Astrocyte (in vitro differentiated cells and primary cell): ENCODE measurements around the gene OR6S1. TPM values are rescaled to one million over a fixed set of nuclear protein-coding genes. Genes with fewer than 3 reads are reported as not detected.
"Not testable (repeated sequence)": the region's sequence is repeated elsewhere in the genome, so short reads cannot be mapped to it uniquely, and the experiment has no call there.

Experiments used
- DNase-seq: peaks from one replicate; pipeline ENCODE4 v3.0.0-alpha.2; 2010; ENCODE audit warnings: low read depth
- FAIRE-seq: peaks from 2 replicates; lab custom pipeline; 2011; peaks lifted over from hg19 to GRCh38; lab: Jason Lieb, UNC
- H2AFZ ChIP-seq: 2 replicates; pipeline ENCODE4 v1.6.0; 2012; ENCODE audit warnings: low read depth, low read length, inconsistent platforms
- H3K27ac ChIP-seq: 2 replicates; pipeline ENCODE4 v1.5.1; 2011; ENCODE audit warnings: low read depth, low read length, inconsistent platforms
- H3K27me3 ChIP-seq: 2 replicates; pipeline ENCODE4 v1.6.0; 2011; ENCODE audit warnings: low read length, inconsistent platforms; ENCODE audit not compliant: insufficient read depth
- H3K36me3 ChIP-seq: 2 replicates; pipeline ENCODE4 v1.5.1; 2011; ENCODE audit warnings: low read length, inconsistent platforms; ENCODE audit not compliant: insufficient read depth
- H3K4me1 ChIP-seq: 2 replicates; pipeline ENCODE4 v1.5.1; 2011; ENCODE audit warnings: low read length, inconsistent platforms; ENCODE audit not compliant: insufficient read depth
- H3K4me2 ChIP-seq: 2 replicates; pipeline ENCODE4 v1.6.0; 2012; ENCODE audit warnings: low read length, inconsistent platforms
- H3K4me3 ChIP-seq: 2 replicates; pipeline ENCODE4 v1.5.1; 2011; ENCODE audit warnings: low read depth, mild to moderate bottlenecking, low read length, inconsistent platforms; ENCODE audit not compliant: insufficient read depth
- H3K79me2 ChIP-seq: 2 replicates; pipeline ENCODE4 v1.6.0; 2012; ENCODE audit warnings: mild to moderate bottlenecking, low read length, inconsistent platforms; ENCODE audit not compliant: insufficient read depth
- H3K9ac ChIP-seq: 2 replicates; pipeline ENCODE4 v1.6.0; 2012; ENCODE audit warnings: mild to moderate bottlenecking, low read length, inconsistent platforms
- H3K9me3 ChIP-seq: 2 replicates; pipeline ENCODE4 v1.5.1; 2012; ENCODE audit warnings: low read depth, mild to moderate bottlenecking, low read length, inconsistent platforms; ENCODE audit not compliant: insufficient read depth
- H4K20me1 ChIP-seq: 2 replicates; pipeline ENCODE4 v1.6.0; 2012; ENCODE audit warnings: low read length, inconsistent platforms; ENCODE audit not compliant: insufficient read depth
- H3K27ac Mint-ChIP-seq: one replicate; pipeline ENCODE4 v1.8.0; 2021; ENCODE audit warnings: mild to moderate bottlenecking, mixed read lengths; ENCODE audit not compliant: unreplicated experiment
- H3K27me3 Mint-ChIP-seq: one replicate; pipeline ENCODE4 v1.8.0; 2021; ENCODE audit warnings: low read depth, mixed read lengths; ENCODE audit not compliant: unreplicated experiment
- H3K36me3 Mint-ChIP-seq: one replicate; pipeline ENCODE4 v1.8.0; 2021; ENCODE audit warnings: low read depth, mixed read lengths; ENCODE audit not compliant: unreplicated experiment
- H3K4me1 Mint-ChIP-seq: one replicate; pipeline ENCODE4 v1.8.0; 2021; ENCODE audit warnings: low read depth, mixed read lengths; ENCODE audit not compliant: unreplicated experiment
- H3K4me3 Mint-ChIP-seq: one replicate; pipeline ENCODE4 v1.8.0; 2021; ENCODE audit warnings: mild to moderate bottlenecking, moderate library complexity, mixed read lengths; ENCODE audit not compliant: unreplicated experiment
- H3K9me3 Mint-ChIP-seq: one replicate; pipeline ENCODE4 v1.8.0; 2021; ENCODE audit warnings: mild to moderate bottlenecking, mixed read lengths; ENCODE audit not compliant: unreplicated experiment
- CTCF ChIP-seq: IDR thresholded peaks from 2 replicates; pipeline ENCODE4 v1.5.1; 2011; ENCODE audit warnings: low read depth, mild to moderate bottlenecking, inconsistent platforms, low read length, moderate library complexity; ENCODE audit not compliant: insufficient read depth
- EZH2 ChIP-seq: IDR thresholded peaks from 2 replicates; pipeline ENCODE4 v1.6.1; 2012; ENCODE audit warnings: mild to moderate bottlenecking, low read length, inconsistent platforms; ENCODE audit not compliant: insufficient read depth
- total RNA-seq: library from RNA; stranded (reverse); gene quantifications from 2 replicates; pipeline ENCODE4 v1.2.1, GENCODE V29; 2021

Gene OR6S1
- total RNA-seq, 1 donor from 2014 or later: not detected

GRCh38 chr14:20668969-20669368, 27.5 kb upstream of the OR6S1 start:
- no peaks in the 10 kb centered on the region for H3K4me1 Mint-ChIP-seq
- DNase-seq (no peak), FAIRE-seq (no peak)
- no peaks in the 10 kb centered on the region for H3K36me3 ChIP-seq
- no peak overlapping the region for H3K4me2 ChIP-seq
- no peak overlapping the region for H3K4me3 Mint-ChIP-seq
- TF ChIP-seq CTCF (no peak), EZH2 (no peak)
- no peaks in the 10 kb centered on the region for H4K20me1 ChIP-seq
- no peak overlapping the region for H3K27ac ChIP-seq
- H3K27ac Mint-ChIP-seq: no peak overlapping the region
- no peaks in the 10 kb centered on the region for H3K4me1 ChIP-seq
- H3K4me3 ChIP-seq: no peak overlapping the region
- H3K9ac ChIP-seq: no peak overlapping the region
- peaks cover 3% of the 10 kb centered on the region for H3K9me3 Mint-ChIP-seq
- no peaks in the 10 kb centered on the region for H3K27me3 ChIP-seq
- H3K9me3 ChIP-seq: no peaks in the 10 kb centered on the region
- H3K36me3 Mint-ChIP-seq: no peaks in the 10 kb centered on the region
- H2AFZ ChIP-seq: no peak overlapping the region
- peaks cover 31% of the 10 kb centered on the region for H3K27me3 Mint-ChIP-seq
- H3K79me2 ChIP-seq: no peaks in the 10 kb centered on the region

GRCh38 chr14:20667957-20668356, 26.5 kb upstream of the OR6S1 start:
- Histone ChIP-seq H3K36me3 (no peaks in the 10 kb centered on the region), H3K27me3 (peaks cover 5% of the 10 kb centered on the region), H3K79me2 (no peaks in the 10 kb centered on the region), H4K20me1 (no peaks in the 10 kb centered on the region), H3K4me3 (no peak overlapping the region), H2AFZ (no peak overlapping the region), H3K27ac (no peak overlapping the region), H3K4me2 (no peak overlapping the region), H3K9me3 (no peaks in the 10 kb centered on the region), H3K4me1 (no peaks in the 10 kb centered on the region), H3K9ac (no peak overlapping the region)
- no peaks in the 10 kb centered on the region for H3K4me1 Mint-ChIP-seq
- no peak for FAIRE-seq
- no peak for DNase-seq
- no peak for TF ChIP-seq EZH2
- TF ChIP-seq CTCF: no peak
- H3K27ac Mint-ChIP-seq: no peak overlapping the region
- H3K36me3 Mint-ChIP-seq: no peaks in the 10 kb centered on the region
- H3K9me3 Mint-ChIP-seq: peaks cover 5% of the 10 kb centered on the region
- no peak overlapping the region for H3K4me3 Mint-ChIP-seq
- peaks cover 41% of the 10 kb centered on the region for H3K27me3 Mint-ChIP-seq

- H3K27ac ChIP-seq, H3K79me2 ChIP-seq, H3K9me3 ChIP-seq, H2AFZ ChIP-seq, H4K20me1 ChIP-seq, H3K27ac Mint-ChIP-seq, H3K4me3 ChIP-seq, H3K36me3 ChIP-seq, H3K36me3 Mint-ChIP-seq, H3K4me1 Mint-ChIP-seq, H3K4me2 ChIP-seq, FAIRE-seq, H3K9ac ChIP-seq, H3K4me1 ChIP-seq, H3K4me3 Mint-ChIP-seq, DNase-seq, H3K9me3 Mint-ChIP-seq: not testable (repeated sequence)
- H3K27me3 Mint-ChIP-seq: peaks cover 55% of the 10 kb centered on the region
- H3K27me3 ChIP-seq: peaks cover 12% of the 10 kb centered on the region
Measured at GRCh38 chr14:20666400-20666961, 25.0 kb upstream of the OR6S1 start.
